GM13976 (cell line): Measurements from ENCODE around the gene BRF1.

Experiments
- DNase-seq: peaks from one replicate; pipeline ENCODE4 v3.0.0; 2012; ENCODE audit warnings: low spot score
- in situ Hi-C: fragments of 300-500 bp; cut with MboI; formaldehyde crosslinking; loops from one replicate; pipeline ENCODE4 v1.12.0; 2022; ENCODE audit warnings: low sequenced_read_pairs, mixed read lengths, inconsistent platforms; ENCODE audit not compliant: unreplicated experiment
- TF ChIP-seq, protein P1 (sequence below): IDR thresholded peaks from 2 replicates; pipeline ENCODE4 v1.5.1; 2012; ENCODE audit warnings: borderline replicate concordance, mild to moderate bottlenecking; ENCODE audit not compliant: insufficient read depth; ENCODE audit errors: extremely low read depth, missing control alignments, control extremely low read depth

BRF1 gene

DNA sequence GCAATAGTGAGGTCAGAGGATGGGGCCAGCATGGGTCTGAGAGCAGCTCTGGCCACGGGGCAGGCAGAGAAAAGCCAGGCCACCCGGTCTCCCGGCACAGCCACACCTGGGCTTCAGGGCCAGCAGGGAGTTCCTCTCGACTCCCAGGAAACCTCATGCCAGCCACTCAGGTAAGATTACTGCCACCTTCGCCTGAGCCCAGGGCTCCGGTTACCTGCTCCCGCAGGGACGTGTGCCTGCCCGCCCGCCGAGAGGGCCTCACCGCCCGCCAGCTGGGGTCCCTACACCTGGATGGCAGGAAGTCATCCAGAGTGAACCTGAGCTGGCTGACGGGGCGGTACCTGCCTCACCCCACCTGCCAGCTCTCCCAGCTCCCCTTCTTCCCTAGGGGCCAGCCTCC lies 139.5 kb downstream of the BRF1 start:
- TF ChIP-seq, protein P1, sequence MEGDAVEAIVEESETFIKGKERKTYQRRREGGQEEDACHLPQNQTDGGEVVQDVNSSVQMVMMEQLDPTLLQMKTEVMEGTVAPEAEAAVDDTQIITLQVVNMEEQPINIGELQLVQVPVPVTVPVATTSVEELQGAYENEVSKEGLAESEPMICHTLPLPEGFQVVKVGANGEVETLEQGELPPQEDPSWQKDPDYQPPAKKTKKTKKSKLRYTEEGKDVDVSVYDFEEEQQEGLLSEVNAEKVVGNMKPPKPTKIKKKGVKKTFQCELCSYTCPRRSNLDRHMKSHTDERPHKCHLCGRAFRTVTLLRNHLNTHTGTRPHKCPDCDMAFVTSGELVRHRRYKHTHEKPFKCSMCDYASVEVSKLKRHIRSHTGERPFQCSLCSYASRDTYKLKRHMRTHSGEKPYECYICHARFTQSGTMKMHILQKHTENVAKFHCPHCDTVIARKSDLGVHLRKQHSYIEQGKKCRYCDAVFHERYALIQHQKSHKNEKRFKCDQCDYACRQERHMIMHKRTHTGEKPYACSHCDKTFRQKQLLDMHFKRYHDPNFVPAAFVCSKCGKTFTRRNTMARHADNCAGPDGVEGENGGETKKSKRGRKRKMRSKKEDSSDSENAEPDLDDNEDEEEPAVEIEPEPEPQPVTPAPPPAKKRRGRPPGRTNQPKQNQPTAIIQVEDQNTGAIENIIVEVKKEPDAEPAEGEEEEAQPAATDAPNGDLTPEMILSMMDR, result no peak
- in situ Hi-C loops, result no loop called here
- DNase-seq, result no peak

DNA sequence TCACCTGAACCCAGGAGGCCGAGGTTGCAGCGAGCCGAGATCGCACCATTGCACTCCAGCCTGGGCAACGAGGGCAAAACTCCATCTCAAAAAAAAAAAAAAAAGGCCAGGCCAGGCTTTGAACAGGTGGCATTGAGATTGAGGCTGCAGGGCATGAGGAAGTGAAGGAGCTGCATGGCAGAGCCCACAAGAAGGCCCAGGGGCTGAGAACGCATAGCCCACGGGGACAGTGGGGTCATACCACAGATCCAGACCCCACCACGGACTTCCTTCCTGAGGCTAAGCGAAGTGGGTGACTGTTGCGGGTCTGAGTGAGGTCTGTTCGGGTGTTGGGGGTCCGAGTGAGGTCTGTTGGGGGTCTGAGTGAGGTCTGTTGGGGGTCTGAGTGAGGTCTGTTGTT lies 140.0 kb downstream of the BRF1 start:
- in situ Hi-C loops, result no loop called here
- TF ChIP-seq, protein P1, result no peak
- DNase-seq, result no peak

DNA sequence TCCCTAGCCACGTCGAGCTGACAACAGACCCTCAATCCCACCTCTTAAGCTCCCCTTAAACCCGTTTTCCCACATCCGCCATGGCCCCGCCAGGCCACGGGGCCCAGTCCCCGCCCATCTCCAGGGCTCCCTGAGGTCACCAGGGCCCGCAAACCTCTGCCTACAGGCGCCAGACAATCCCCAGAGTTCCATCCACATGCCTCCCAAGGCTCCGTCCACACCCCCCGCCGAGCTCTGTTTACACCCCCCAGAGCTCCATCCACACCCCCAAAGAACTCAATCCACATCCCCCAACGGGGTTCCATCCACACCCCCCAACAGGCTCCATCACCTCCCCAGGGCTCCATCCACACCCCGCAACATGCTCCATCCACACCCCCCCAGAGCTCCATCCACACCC lies 141.5 kb downstream of the BRF1 start:
- in situ Hi-C loops, result no loop called here
- DNase-seq, result no peak
- TF ChIP-seq, protein P1, result no peak
